ENCODE data around the gene GRAP2.
"Not testable (repeated sequence)": the region's sequence is repeated elsewhere in the genome, so short reads cannot be mapped to it uniquely, and the experiment has no call there.

GRAP2 gene

GRCh38 chr22:39970742-39971141, 69.9 kb downstream of the GRAP2 start:
- no peak for DNase-seq

GRCh38 chr22:39972641-39973040, 71.8 kb downstream of the GRAP2 start:
- DNase-seq = no peak

DNA sequence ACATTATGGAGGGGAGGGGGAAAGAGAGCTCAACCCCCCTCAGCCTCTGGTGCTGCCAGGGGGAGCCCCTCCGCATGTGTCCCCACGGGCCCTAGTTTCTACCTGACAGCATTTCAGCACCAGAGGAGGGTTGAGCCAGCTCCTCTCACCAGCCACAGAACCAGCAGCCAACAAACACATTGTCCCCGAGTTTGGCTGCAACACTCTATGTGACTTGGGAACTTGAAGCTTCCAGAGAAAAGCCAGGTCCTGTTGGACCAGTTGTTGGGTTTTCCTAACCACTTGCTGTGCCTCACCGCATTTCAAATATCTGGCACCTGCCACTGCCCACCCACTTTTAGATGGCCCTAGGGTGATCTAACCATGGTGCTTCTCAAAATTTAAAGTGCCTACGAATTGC, 72.8 kb downstream of the GRAP2 start:
- DNase-seq = no peak

- DNase-seq = no peak
Observed at GRCh38 chr22:39974065-39974464, 73.2 kb downstream of the GRAP2 start.

- no peak for DNase-seq
Observed at GRCh38 chr22:39979048-39979447, 78.2 kb downstream of the GRAP2 start.

GRCh38 chr22:39979458-39979857, 78.6 kb downstream of the GRAP2 start:
- no peak for DNase-seq

GRCh38 chr22:39980596-39980995, 79.7 kb downstream of the GRAP2 start:
- no peak for DNase-seq

DNA sequence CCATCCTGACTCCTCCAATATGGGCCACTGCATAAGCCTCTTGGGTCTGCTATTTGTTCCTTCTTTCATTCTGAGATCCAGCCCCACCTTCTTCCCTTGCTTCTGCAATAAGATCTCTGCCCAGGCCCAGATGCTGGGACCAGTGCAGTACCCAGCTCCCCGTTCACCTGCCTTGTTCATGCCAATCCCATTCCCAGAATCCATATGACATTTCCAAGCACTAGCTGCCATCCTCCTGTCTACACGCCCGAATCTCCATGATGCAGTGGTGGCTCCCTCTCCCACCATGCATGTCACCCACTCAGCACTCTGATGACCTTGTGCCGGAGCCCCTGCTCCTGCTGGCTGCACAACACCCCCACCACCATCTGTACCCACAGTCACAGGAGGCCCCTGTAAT, 82.5 kb downstream of the GRAP2 start:
- no peak for DNase-seq

GRCh38 chr22:39984006-39984405, 83.1 kb downstream of the GRAP2 start:
- DNase-seq = no peak

DNA sequence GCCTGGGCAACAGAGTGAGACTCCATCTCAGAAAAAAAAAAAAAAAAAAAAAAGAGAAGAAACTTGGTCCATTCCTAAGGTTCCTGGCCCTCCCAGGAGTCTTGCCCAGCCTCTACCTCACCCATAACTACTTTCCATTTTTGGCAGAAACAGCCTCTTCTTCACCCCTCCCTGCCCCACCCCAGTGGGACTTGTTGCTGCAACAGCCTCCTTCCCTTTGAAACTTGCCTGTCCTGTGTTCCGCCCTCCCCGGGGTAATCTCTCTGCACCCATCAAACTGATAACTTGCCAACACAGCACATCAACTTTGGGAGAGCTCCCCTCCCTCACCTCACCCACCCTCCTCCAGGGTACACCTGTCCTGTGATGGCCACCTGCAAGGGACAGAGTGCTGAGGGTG, 83.9 kb downstream of the GRAP2 start:
- DNase-seq = no peak

DNA sequence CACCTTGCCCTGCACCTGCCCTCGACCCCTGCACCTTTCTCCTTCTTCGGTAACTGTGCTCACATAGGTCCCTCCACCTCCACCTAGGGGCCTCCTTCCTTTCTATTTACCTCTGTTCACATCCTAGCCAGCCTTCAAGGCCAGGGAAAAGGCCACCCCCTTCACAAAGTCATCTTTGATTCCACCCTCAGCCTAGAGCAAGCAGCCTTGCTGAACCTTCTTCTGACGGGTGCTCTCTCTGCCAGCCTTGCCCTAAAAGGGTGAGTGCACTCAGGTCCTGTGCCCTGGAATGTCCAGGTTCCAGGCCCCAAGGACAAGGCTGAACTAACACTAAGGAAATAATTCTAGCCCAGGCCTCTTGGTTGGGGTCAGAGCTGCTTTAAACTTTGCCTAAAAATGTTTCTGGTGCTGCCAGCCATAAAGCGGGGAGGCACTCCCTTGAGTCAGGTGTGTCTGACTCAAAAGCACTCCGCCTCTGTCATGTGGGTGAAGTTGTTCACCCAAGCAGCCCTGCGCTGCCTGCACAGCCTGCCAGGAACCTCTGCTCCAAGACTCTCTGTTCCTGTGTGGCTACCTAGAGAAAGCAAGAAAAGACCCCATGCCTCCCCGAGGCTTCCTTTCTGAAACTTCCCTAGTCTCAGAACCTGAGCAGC, 84.6 kb downstream of the GRAP2 start:
- no peak for DNase-seq

- no peak for DNase-seq
Observed at GRCh38 chr22:39988386-39989114, 87.7 kb downstream of the GRAP2 start.

GRCh38 chr22:39989633-39990032, 88.7 kb downstream of the GRAP2 start:
- no peak for DNase-seq

DNA sequence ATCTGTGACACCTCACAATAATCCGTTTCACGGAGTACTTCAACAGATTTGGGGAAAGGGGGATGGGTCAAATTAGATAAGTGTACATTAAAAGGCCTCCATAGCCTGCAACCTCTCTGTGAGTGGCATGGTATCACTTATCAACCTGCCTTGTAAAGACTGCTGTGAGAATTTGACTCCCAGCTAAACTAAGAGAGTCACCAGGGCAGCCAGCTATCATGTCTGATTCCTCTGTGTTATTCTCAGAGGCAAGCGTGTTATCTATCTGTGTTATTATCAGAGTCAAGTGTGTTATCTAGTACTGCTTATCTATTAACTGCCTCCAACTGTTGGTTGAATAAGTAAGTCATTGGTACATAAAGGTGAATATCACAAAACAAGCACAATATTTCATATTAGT, 89.8 kb downstream of the GRAP2 start:
- no peak for DNase-seq

GRCh38 chr22:39991159-39991860, 90.4 kb downstream of the GRAP2 start:
- no peak for DNase-seq

- no peak for DNase-seq
Observed at GRCh38 chr22:39992088-39992826, 91.4 kb downstream of the GRAP2 start.

- not testable (repeated sequence) for DNase-seq
Observed at GRCh38 chr22:39992894-39993293, 92.0 kb downstream of the GRAP2 start.

- DNase-seq = no peak
Observed at GRCh38 chr22:39994041-39994565, 93.2 kb downstream of the GRAP2 start.

DNA sequence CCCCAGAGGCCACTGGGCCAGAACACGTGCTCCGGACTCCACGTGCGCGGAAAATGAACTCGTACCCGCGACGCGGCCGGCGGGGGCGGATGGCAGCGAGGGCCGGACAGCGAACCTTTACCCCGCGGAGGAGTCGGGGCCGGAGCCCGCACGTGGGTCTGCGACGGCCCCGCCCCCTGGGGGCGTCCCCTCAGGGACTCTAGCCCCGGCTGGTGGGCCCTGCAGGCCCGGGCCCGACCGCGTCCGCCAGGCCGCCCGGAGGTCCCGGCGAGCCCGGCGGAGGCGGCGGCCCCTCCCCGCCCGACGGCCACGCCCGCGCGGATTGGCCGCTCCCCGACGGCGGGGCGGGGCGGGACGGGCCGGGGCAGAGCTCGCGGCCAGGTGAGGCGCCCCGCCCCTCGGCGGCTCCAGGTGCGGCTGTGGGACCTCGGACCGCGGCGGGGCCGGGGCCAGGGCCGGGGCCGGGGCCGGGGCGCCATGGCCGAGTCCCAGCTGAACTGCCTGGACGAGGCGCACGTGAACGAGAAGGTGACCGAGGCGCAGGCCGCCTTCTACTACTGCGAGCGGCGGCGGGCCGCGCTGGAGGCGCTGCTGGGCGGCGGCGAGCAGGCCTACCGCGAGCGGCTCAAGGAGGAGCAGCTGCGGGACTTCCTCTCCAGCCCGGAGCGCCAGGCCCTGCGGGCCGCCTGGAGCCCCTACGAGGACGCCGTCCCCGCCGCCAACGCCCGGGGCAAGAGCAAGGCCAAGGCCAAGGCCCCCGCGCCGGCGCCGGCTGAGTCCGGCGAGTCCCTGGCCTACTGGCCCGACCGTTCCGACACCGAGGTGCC, 93.9 kb downstream of the GRAP2 start, which contains the start of gene FAM83F:
TSS of gene FAM83F (plus strand) at position 389 of the 827 bp plus-strand sequence. CDS start at position 478, 89 bp downstream.
- no peak for DNase-seq

- no peak for DNase-seq
Observed at GRCh38 chr22:39995393-39996252, 94.7 kb downstream of the GRAP2 start.

GRCh38 chr22:39996732-39997131, 95.8 kb downstream of the GRAP2 start:
- no peak for DNase-seq
